Measurements from ENCODE around the gene LY6G5B. TPM values are rescaled to one million over a fixed set of nuclear protein-coding genes. Genes with fewer than 3 reads are reported as not detected.

The LY6G5B gene
- total RNA-seq, 1 donor from 2014 or later = 33.1 TPM

DNA sequence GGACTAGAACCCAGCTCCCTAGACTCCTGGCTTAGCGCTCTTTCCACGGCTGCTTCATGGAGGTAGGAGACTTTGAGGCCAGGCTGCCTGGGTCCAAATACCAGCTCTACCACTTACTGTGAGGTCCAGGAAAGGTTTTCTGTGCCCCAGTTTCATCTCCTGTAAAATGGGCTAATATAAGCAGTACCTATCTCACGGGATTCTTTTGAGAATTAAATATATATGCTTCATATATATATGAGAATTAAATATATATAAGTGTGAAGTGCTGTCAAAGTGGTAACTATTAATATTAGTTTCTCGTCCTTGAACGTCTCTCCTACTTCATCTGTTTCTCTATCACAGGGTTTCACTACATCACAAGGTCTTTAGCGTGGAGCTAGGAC, 21.3 kb downstream of the LY6G5B start:
- Mint-ChIP-seq H3K27me3 (no peaks in the 10 kb centered on the region), H3K27ac (no peak overlapping the region), H3K9me3 (no peaks in the 10 kb centered on the region), H3K4me3 (no peak overlapping the region), H3K36me3 (ENCODE audit: low read depth) (peaks cover 90% of the 10 kb centered on the region), H3K4me1 (peaks cover 15% of the 10 kb centered on the region)
- CTCF ChIA-PET = no interaction called here
- DNase-seq = no peak
- TF ChIP-seq, protein P1, sequence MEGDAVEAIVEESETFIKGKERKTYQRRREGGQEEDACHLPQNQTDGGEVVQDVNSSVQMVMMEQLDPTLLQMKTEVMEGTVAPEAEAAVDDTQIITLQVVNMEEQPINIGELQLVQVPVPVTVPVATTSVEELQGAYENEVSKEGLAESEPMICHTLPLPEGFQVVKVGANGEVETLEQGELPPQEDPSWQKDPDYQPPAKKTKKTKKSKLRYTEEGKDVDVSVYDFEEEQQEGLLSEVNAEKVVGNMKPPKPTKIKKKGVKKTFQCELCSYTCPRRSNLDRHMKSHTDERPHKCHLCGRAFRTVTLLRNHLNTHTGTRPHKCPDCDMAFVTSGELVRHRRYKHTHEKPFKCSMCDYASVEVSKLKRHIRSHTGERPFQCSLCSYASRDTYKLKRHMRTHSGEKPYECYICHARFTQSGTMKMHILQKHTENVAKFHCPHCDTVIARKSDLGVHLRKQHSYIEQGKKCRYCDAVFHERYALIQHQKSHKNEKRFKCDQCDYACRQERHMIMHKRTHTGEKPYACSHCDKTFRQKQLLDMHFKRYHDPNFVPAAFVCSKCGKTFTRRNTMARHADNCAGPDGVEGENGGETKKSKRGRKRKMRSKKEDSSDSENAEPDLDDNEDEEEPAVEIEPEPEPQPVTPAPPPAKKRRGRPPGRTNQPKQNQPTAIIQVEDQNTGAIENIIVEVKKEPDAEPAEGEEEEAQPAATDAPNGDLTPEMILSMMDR (IDR thresholded peaks at IDR 0.05) = no peak
- intact Hi-C loops (cut with micrococcal nuclease) = no loop called here
- ATAC-seq (ENCODE audit: low read depth) = no peak
- POLR2A ChIA-PET = interaction anchor here (2.2 kb wide), 1 partner anchor 12 kb away, joined by 9 read pairs; the partner anchor contains the start of gene ABHD16A

DNA sequence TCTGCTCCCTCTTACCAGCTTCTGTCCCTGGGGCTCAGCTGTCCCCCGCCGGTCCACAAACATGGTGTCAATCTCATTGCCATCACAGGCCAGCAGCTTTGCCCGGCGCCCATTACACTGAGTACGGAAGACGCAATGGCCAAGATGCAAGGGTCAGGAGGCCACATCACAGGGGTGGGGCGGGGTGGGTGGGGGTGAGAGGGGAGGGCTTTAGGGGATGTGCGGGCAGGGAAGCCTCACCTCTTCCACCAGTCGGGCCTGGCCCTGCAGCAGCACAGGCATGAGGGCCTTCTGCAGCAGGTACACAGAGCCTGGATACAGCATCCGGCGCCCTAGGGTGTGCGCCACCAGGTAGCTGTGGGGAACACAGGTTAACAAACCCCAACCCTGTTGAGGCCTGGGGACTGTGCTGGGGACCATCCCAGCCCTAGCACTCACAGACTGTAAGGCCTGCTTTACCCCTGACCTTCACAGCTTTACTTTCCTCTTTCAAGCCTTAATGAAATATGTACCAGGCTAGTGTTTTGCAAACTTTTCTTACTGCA, 21.9 kb downstream of the LY6G5B start:
- CTCF ChIA-PET = no interaction called here
- no peaks in the 10 kb centered on the region for H3K9me3 Mint-ChIP-seq
- ATAC-seq (ENCODE audit: low read depth) = no peak

DNA sequence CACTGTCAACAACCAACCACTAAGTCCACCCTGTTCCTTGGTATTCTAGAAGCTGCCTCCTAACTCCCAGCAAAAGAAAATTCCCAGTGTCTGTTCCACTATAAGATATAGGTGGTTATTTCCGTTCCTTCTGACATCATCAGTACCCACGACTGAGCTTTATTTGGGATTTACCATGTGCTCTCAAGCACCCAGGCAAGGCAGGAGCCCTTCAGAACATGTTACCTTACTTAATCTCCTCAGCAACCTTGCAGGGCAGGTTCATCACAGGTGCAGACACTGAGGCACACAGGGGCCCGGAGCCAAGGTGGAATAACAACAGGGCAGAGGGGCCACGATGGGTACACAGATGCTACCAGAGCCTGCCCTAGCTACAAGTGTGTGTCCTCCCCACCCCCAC, 22.6 kb downstream of the LY6G5B start:
- Mint-ChIP-seq H3K4me1 (peaks cover 15% of the 10 kb centered on the region), H3K36me3 (ENCODE audit: low read depth) (peaks cover 90% of the 10 kb centered on the region), H3K27me3 (no peaks in the 10 kb centered on the region), H3K27ac (no peak overlapping the region), H3K9me3 (no peaks in the 10 kb centered on the region), H3K4me3 (no peak overlapping the region)
- ATAC-seq (ENCODE audit: low read depth) = no peak
- CTCF ChIA-PET = interaction anchor here (1.4 kb wide), 1 partner anchor 71 kb away, joined by 4 read pairs; no protein-coding TSS in a partner anchor
- POLR2A ChIA-PET = interaction anchor here (0.5 to 0.7 kb wide), 2 partner anchors 23 to 79 kb away, joined by 4 to 8 read pairs; partner anchors contain the start of gene LY6G6D
- DNase-seq = no peak
- TF ChIP-seq, protein P1 (IDR thresholded peaks at IDR 0.05) = no peak
- intact Hi-C loops (cut with micrococcal nuclease) = no loop called here

More for the DNA sequence above, 21.9 kb downstream of the LY6G5B start:
- peaks cover 90% of the 10 kb centered on the region for H3K36me3 Mint-ChIP-seq (ENCODE audit: low read depth)
- peaks cover 15% of the 10 kb centered on the region for H3K4me1 Mint-ChIP-seq
- POLR2A ChIA-PET = no interaction called here
- no peaks in the 10 kb centered on the region for H3K27me3 Mint-ChIP-seq
- no peak for DNase-seq
- intact Hi-C loops (cut with micrococcal nuclease) = no loop called here
- no peak overlapping the region for H3K27ac Mint-ChIP-seq
- TF ChIP-seq, protein P1 (IDR thresholded peaks at IDR 0.05) = no peak
- H3K4me3 Mint-ChIP-seq = no peak overlapping the region

DNA sequence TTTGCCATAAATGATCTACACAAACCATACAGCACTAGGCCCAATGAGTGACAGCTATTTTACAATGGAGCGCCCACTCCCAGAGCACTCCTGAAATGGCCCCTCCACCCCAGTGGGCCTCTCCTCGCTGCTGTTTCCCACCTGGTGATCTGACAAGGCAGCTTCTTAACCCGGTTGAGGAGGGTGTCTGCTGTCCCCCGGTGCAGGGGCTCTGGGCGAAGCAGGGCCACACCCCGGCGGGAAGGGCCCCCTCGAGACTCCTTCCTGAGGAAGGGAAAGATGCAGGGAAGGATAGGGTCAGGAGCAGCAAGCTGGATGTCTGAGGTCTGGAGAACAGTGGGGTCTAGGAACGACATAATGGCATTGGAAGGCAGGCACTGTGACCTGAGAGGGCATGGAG, 23.1 kb downstream of the LY6G5B start:
- TF ChIP-seq, protein P1 (IDR thresholded peaks at IDR 0.05) = no peak
- Mint-ChIP-seq H3K27me3 (no peaks in the 10 kb centered on the region), H3K9me3 (no peaks in the 10 kb centered on the region), H3K4me3 (no peak overlapping the region), H3K36me3 (ENCODE audit: low read depth) (peaks cover 90% of the 10 kb centered on the region), H3K4me1 (peaks cover 15% of the 10 kb centered on the region), H3K27ac (no peak overlapping the region)
- POLR2A ChIA-PET = interaction anchor here (0.7 kb wide), 1 partner anchor 22 kb away, joined by 4 read pairs; the partner anchor contains the start of gene LY6G6D
- CTCF ChIA-PET = interaction anchor here (1.4 kb wide), 1 partner anchor 71 kb away, joined by 4 read pairs; no protein-coding TSS in a partner anchor
- ATAC-seq (ENCODE audit: low read depth) (no peak), DNase-seq (no peak)
- intact Hi-C loops (cut with micrococcal nuclease) = no loop called here

DNA sequence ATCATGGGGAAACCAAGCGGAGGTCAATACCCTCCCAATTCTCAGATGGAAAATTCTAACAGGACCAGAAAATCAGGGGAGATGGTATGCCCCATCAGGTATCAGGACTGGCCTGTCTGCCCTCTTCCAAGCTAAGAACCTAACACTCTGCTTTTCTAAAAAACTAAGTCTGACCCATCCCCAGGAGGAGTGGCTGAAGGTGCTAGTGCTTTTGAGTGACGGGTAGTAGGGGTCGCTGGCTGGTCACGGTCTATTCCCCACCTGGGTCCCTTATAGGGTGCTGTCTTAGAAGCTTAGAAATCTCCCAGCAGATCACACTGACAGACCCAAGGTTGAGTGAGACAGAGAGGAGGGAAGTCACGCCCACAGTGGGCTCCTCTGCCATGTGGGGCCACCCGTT, 23.8 kb downstream of the LY6G5B start:
- Mint-ChIP-seq H3K27ac (no peak overlapping the region), H3K4me1 (peaks cover 15% of the 10 kb centered on the region), H3K36me3 (ENCODE audit: low read depth) (peaks cover 86% of the 10 kb centered on the region), H3K27me3 (no peaks in the 10 kb centered on the region), H3K4me3 (no peak overlapping the region), H3K9me3 (no peaks in the 10 kb centered on the region)
- intact Hi-C loops (cut with micrococcal nuclease) = no loop called here
- no peak for ATAC-seq (ENCODE audit: low read depth)
- POLR2A ChIA-PET = interaction anchor here (1.6 kb wide), 1 partner anchor 42 kb away, joined by 3 read pairs; no protein-coding TSS in a partner anchor
- TF ChIP-seq, protein P1 (IDR thresholded peaks at IDR 0.05) = no peak
- no peak for DNase-seq
- CTCF ChIA-PET = interaction anchor here (1.4 kb wide), 1 partner anchor 72 kb away, joined by 4 read pairs; no protein-coding TSS in a partner anchor

Data from activated B cell treated with CpG ODN at 0.5 μM for 24 hours (primary cell).